ENCODE measurements around the gene SAMD7. TPM values are rescaled to one million over a fixed set of nuclear protein-coding genes. Genes with fewer than 3 reads are reported as not detected.

SAMD7 gene
- total RNA-seq, 2 donors from 2014 or later: 1.5 TPM; not detected in 1

DNA sequence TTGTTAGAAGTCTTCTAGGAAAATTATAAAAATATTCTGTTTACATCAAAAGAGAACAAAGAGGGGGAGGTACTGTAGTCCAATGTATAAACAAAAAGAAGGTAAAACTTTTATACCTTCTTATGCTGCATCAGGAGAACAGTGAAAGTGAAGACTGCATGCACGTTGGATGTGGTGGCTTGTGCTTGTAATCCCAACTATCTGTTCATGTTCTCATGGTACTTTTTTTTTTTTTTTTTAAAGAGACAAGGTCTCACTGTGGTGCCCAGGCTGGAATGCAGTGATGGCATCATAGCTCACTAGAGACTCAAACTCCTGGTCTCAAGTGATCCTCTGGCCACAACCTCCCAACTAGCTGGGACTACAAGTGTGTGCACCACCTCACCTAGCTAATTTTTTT lies 59.5 kb downstream of the SAMD7 start:
- intact Hi-C loops (cut with DNase I): no loop called here
- Histone ChIP-seq H3K27ac (no peak overlapping the region), H3K4me1 (replicated peaks) (no peaks in the 10 kb centered on the region), H3K27me3 (replicated peaks; ENCODE audit: insufficient read depth) (no peaks in the 10 kb centered on the region), H3K36me3 (no peaks in the 10 kb centered on the region), H3K9me3 (no peaks in the 10 kb centered on the region), H3K4me3 (no peak overlapping the region)
- no peak for TF ChIP-seq POLR2AphosphoS5 (IDR thresholded peaks at IDR 0.05)
- TF ChIP-seq CTCF (IDR thresholded peaks at IDR 0.05): no peak
- TF ChIP-seq POLR2A (IDR thresholded peaks at IDR 0.05): no peak
- 45% methylated on average over 1 of the region's 1 CpG for WGBS
- DNase-seq (ENCODE audit: low spot score): no peak

- Histone ChIP-seq H3K36me3 (no peaks in the 10 kb centered on the region), H3K27me3 (replicated peaks; ENCODE audit: insufficient read depth) (no peaks in the 10 kb centered on the region), H3K9me3 (no peaks in the 10 kb centered on the region), H3K4me3 (no peak overlapping the region), H3K4me1 (replicated peaks) (no peaks in the 10 kb centered on the region), H3K27ac (no peak overlapping the region)
- intact Hi-C loops (cut with DNase I): no loop called here
- no peak for DNase-seq (ENCODE audit: low spot score)
- 93% methylated on average over 2 of the region's 2 CpGs for WGBS
- TF ChIP-seq POLR2A (IDR thresholded peaks at IDR 0.05): no peak
Measured at GRCh38 chr3:169971522-169971921, 60.1 kb downstream of the SAMD7 start.

DNA sequence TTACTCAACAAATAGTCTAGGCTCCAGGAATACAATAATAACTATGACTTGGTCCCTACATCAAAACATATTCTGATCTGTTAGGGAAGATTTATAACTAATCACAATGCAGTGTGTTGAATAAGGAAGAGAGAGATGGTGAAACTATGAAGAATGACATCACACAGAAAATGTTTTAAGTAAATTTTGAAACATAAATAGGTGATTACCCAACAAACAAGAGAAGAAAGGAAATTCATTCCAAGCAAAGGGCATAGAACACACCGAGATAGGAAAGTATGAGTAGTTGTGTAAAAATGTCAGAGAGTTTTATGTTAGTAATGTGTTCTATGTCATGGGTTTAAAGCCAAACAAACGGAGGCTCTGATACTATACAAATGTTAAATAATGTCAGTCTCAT lies 68.7 kb downstream of the SAMD7 start:
- no peaks in the 10 kb centered on the region for H3K27me3 ChIP-seq (replicated peaks; ENCODE audit: insufficient read depth)
- no peaks in the 10 kb centered on the region for H3K4me1 ChIP-seq (replicated peaks)
- H3K4me3 ChIP-seq: no peak overlapping the region
- H3K36me3 ChIP-seq: peaks cover 0 to 8% of the 10 kb centered on the region in 2 donors
- H3K9me3 ChIP-seq: no peaks in the 10 kb centered on the region
- intact Hi-C loops (cut with DNase I): no loop called here
- DNase-seq (ENCODE audit: low spot score): no peak
- TF ChIP-seq CTCF (IDR thresholded peaks at IDR 0.05): no peak
- no peak for TF ChIP-seq POLR2AphosphoS5 (IDR thresholded peaks at IDR 0.05)
- no peak for TF ChIP-seq POLR2A (IDR thresholded peaks at IDR 0.05)
- 71% methylated on average over 2 of the region's 2 CpGs for whole genome bisulfite sequencing
- no peak overlapping the region for H3K27ac ChIP-seq

DNA sequence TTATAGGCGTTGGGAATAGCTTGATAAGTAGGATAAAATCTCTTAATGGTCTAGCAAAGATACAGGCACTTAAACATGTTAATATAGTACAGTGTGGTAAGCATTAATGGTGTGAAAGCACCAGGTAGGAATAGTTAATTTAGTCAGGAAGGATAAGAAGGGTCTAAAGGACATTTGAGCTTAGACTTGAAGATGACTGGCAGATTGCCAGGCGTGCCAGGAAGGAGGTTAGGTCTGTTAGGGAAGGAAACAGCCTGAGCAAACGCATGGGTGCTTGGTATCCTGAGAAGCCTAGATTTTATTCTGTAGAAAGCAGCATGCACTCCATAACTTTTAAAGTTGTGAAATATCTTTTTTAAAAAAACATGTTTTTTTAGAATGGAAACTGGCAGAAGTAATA lies 72.9 kb downstream of the SAMD7 start:
- Histone ChIP-seq H3K9me3 (no peaks in the 10 kb centered on the region), H3K4me1 (replicated peaks) (no peaks in the 10 kb centered on the region), H3K27ac (no peak overlapping the region), H3K4me3 (no peak overlapping the region), H3K36me3 (no peaks in the 10 kb centered on the region), H3K27me3 (replicated peaks; ENCODE audit: insufficient read depth) (no peaks in the 10 kb centered on the region)
- no peak for DNase-seq (ENCODE audit: low spot score)
- WGBS: 82% methylated on average over 3 of the region's 3 CpGs
- intact Hi-C loops (cut with DNase I): no loop called here
- no peak for TF ChIP-seq POLR2AphosphoS5 (IDR thresholded peaks at IDR 0.05)
- TF ChIP-seq POLR2A (IDR thresholded peaks at IDR 0.05): no peak
- TF ChIP-seq CTCF (IDR thresholded peaks at IDR 0.05): no peak

Other genes with a start within 250 kb of the SAMD7 start
- gene MECOM, start 247.9 kb upstream of the SAMD7 start, total RNA-seq: 10 to 100 TPM; 14.5 to 15.4 TPM
- gene TERC, start 146.5 kb upstream of the SAMD7 start, total RNA-seq: 1,000 to 10,000 TPM in 1 of 2 donors, 100 to 1,000 TPM in 1; 128 to 1,013 TPM
- 1 to 10 TPM in 1 of 2 donors, under 1 TPM in 1; 0.46 to 4.5 TPM for gene ACTRT3, start 142.0 kb upstream of the SAMD7 start, total RNA-seq
- 10 to 100 TPM; 13.5 to 19.9 TPM for gene MYNN, start 138.2 kb upstream of the SAMD7 start, total RNA-seq
- gene LRRIQ4, start 98.7 kb upstream of the SAMD7 start, total RNA-seq: under 1 TPM in 1 of 2 donors, not detected in 1; 0.74 TPM
- 1 to 10 TPM; 2.8 to 5.4 TPM for gene LRRC34, start 98.7 kb upstream of the SAMD7 start, total RNA-seq
- 1 to 10 TPM in 1 of 2 donors, under 1 TPM in 1; 0.91 to 1.1 TPM for gene LRRC31, start 41.6 kb upstream of the SAMD7 start, total RNA-seq
- gene SEC62, start 55.2 kb downstream of the SAMD7 start, total RNA-seq: 10 to 100 TPM; 50.4 to 54.0 TPM
- 10 to 100 TPM; 27.4 to 88.9 TPM for gene GPR160, start 126.4 kb downstream of the SAMD7 start, total RNA-seq

All from prostate gland (tissue), 2 donors.